Uterus (tissue), 4 donors: ENCODE measurements around the gene INO80C. TPM values are rescaled to one million over a fixed set of nuclear protein-coding genes. Genes with fewer than 3 reads are reported as not detected.

Source experiments
- DNase-seq, 2 donors: peaks; one replicate each; pipeline ENCODE4 v3.0.0-alpha.2; 2019 to 2020
- H3K27ac ChIP-seq, 2 donors: fragments of 200-600 bp; sonication (generic); 1 replicate in 1 of 2; 2 replicates in 1 of 2; pipeline ENCODE4 v1.5.1; 2016 to 2018
- H3K27me3 ChIP-seq, 2 donors: fragments of 200-600 bp; sonication (generic); one replicate each; pipeline ENCODE4 v1.5.1; 2018 to 2019; ENCODE audit warnings: control low read depth in 1 of 2
- H3K36me3 ChIP-seq, 2 donors: fragments of 200-600 bp; sonication (generic); one replicate each; pipeline ENCODE4 v1.5.1; 2019; ENCODE audit warnings: control low read depth in 1 of 2
- H3K4me1 ChIP-seq, 2 donors: fragments of 200-600 bp; sonication (generic); one replicate each; pipeline ENCODE4 v1.5.1; 2018 to 2019; ENCODE audit warnings: control low read depth in 1 of 2
- H3K4me3 ChIP-seq, 2 donors: fragments of 200-600 bp; sonication (generic); 1 replicate in 1 of 2; 2 replicates in 1 of 2; pipeline ENCODE4 v1.5.1; 2018 to 2019; ENCODE audit warnings: mild to moderate bottlenecking in 1 of 2
- H3K9me3 ChIP-seq, 2 donors: fragments of 200-600 bp; sonication (generic); one replicate each; pipeline ENCODE4 v1.5.1; 2019; ENCODE audit warnings: control low read depth in 1 of 2
- CTCF ChIP-seq, 4 experiments: fragments of 200-600 bp in 2 of 4; fragments of 450-650 bp in 2 of 4; sonication (generic) in 2 of 4; IDR thresholded peaks; one replicate each; pipeline ENCODE4 v1.5.1; 2016 to 2019; ENCODE audit warnings: antibody characterized with exemption in 4 of 4, mild to moderate bottlenecking in 2 of 4, moderate library complexity in 1 of 4
- POLR2A ChIP-seq, 2 donors: fragments of 450-650 bp; IDR thresholded peaks; one replicate each; pipeline ENCODE4 v1.6.1; 2016; ENCODE audit warnings: antibody characterized with exemption in 2 of 2, mild to moderate bottlenecking in 1 of 2, moderate library complexity in 1 of 2
- intact Hi-C: fragments of 100-400 bp; cut with DNase I; formaldehyde crosslinking; loops from one replicate; pipeline ENCODE4 v1.15.1; 2023; ENCODE audit warnings: low total_unique reads
- total RNA-seq, 4 donors: library from RNA; depleted of rRNA in 3 of 4; stranded (reverse); fragments of >200 nt in 3 of 4; gene quantifications; one replicate each; pipeline versions ENCODE4 v1.1.0 to v1.2.4, GENCODE V29; 2014 to 2023
- donor health status: DM: yes; HTN: yes; CAD: no.

The INO80C gene
- total RNA-seq, 4 donors from 2014 or later: 0.26 to 14.9 (median 7.0) TPM; not detected in 1

DNA sequence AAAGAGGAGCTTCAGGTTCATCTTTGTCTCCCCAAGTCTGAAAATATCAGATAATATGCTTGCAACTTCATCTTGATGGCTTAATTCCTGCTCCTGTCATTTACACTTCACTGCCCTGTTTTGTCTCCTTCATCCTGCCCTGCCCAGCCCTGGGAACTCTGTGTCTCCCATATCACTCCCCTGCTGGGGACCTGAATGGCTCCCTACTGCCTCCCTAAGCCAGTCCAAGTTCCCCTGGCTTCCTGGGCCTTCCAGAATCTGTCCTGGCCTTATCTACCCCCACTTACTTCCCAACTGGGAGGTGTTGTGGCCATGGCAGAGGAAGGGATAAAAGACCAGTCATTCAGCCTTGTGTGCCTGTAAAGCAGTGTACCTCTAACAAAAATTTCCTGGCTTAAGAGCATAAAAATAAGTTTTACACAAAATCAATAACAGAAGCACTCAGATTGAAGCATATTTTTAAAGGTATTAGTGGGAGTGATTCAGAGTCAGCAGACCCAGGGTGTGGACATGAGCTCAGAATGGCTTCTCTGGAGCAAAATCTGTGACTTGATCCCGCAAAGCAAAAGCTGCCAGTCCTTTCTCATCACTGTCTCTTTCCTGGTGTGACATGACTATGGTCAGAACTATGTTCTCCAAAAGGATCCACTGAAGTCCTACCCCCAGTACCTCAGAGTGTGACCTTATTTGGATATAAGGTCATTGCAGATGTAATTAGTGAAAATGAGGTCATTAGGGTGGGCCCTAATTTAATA is 59.1 kb downstream of the INO80C start:
- no peak for DNase-seq
- intact Hi-C loops: no loop called here
- Histone ChIP-seq H3K4me1 (no peaks in the 10 kb centered on the region), H3K36me3 (no peaks in the 10 kb centered on the region), H3K27ac (no peak overlapping the region), H3K9me3 (no peaks in the 10 kb centered on the region), H3K4me3 (no peak overlapping the region), H3K27me3 (no peaks in the 10 kb centered on the region)
- TF ChIP-seq POLR2A (IDR thresholded peaks at IDR 0.05) (no peak), CTCF (IDR thresholded peaks at IDR 0.05) (no peak)

DNA sequence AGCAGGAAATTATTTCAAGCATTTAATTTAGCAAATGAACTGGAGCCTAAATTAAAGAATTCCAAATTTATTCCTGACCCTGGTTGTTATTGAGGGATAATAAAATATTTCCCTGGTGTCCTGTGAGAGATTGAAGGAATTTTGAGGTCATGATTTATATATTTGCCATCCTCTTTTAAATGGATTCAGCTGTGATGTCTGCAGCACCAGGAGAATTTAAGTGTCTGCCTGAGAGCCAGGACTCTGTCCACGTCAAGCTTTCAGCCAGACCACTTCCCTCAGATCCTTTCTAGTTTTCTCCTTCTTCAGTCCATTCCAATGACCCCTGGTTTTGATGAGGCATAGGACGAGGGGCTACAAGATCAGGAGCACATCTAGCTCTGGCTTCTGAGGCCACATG is 59.9 kb downstream of the INO80C start:
- intact Hi-C loops: no loop called here
- Histone ChIP-seq H3K36me3 (no peaks in the 10 kb centered on the region), H3K9me3 (no peaks in the 10 kb centered on the region), H3K27ac (no peak overlapping the region), H3K27me3 (no peaks in the 10 kb centered on the region), H3K4me3 (no peak overlapping the region), H3K4me1 (no peaks in the 10 kb centered on the region)
- no peak for DNase-seq
- TF ChIP-seq CTCF (IDR thresholded peaks at IDR 0.05) (no peak), POLR2A (IDR thresholded peaks at IDR 0.05) (no peak)

DNA sequence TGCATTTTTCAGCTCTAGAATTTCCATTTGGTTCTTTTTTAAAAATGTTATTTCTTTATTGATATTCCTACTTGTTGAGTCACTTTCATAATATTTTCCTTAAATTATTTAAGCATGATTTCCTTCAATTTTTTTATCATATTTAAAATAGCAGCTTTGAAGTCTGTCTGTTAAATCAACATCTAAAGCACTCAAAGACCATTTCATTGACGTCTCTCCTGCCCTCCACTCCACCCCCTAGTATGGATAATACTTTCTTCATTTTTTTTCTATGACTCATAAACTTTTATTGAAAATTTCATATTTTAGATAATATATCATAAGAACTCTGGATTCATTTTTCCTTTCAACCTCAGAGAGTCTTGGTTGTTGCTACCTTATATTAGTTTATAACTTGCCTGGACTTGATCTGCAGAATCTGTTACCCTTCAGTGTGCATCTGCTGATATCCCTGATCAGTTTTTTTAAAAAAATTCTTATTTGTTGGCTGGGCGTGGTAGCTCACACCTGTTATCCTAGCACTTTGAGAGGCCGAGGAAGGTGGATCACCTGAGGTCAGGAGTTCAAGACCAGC is 61.6 kb downstream of the INO80C start:
- no peak for DNase-seq
- intact Hi-C loops: no loop called here
- no peaks in the 10 kb centered on the region for H3K27me3 ChIP-seq
- TF ChIP-seq POLR2A (IDR thresholded peaks at IDR 0.05): no peak
- no peak for TF ChIP-seq CTCF (IDR thresholded peaks at IDR 0.05)
- no peaks in the 10 kb centered on the region for H3K9me3 ChIP-seq
- H3K27ac ChIP-seq: no peak overlapping the region
- H3K4me1 ChIP-seq: no peaks in the 10 kb centered on the region
- no peak overlapping the region for H3K4me3 ChIP-seq
- no peaks in the 10 kb centered on the region for H3K36me3 ChIP-seq

GRCh38 chr18:35435401-35435800 is 62.4 kb downstream of the INO80C start:
- Histone ChIP-seq H3K27ac (no peak overlapping the region), H3K9me3 (no peaks in the 10 kb centered on the region), H3K4me1 (no peaks in the 10 kb centered on the region), H3K36me3 (no peaks in the 10 kb centered on the region), H3K27me3 (no peaks in the 10 kb centered on the region), H3K4me3 (no peak overlapping the region)
- intact Hi-C loops: no loop called here
- no peak for DNase-seq
- TF ChIP-seq POLR2A (IDR thresholded peaks at IDR 0.05): no peak

DNA sequence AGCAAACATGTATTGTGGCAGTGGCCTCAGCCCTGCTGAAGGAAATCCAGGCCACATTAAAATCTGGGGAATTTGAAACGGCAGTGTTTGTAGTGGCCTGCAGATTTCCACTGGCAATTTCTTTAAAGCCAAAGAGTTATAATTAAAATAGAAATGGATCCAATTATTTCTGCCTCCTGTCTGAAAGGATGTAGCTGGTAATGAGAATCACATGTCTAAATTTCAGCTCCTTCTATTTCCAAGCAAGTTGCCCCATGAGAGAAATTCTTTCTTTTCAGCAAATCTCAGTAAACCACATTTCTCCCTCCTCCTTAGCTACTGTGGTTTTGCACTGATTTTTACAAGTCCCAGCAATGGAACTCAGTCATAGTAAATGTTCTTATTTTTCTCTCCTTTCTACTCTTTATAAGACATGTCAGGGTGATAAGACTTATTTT is 65.2 kb downstream of the INO80C start:
- H3K27me3 ChIP-seq: no peaks in the 10 kb centered on the region
- TF ChIP-seq CTCF (IDR thresholded peaks at IDR 0.05): no peak
- TF ChIP-seq POLR2A (IDR thresholded peaks at IDR 0.05): no peak
- no peaks in the 10 kb centered on the region for H3K36me3 ChIP-seq
- no peak overlapping the region for H3K4me3 ChIP-seq
- no peaks in the 10 kb centered on the region for H3K4me1 ChIP-seq
- intact Hi-C loops: no loop called here
- no peak for DNase-seq
- H3K9me3 ChIP-seq: no peaks in the 10 kb centered on the region
- H3K27ac ChIP-seq: no peak overlapping the region
